ENCODE results near the gene TTLL9. TPM values are rescaled to one million over a fixed set of nuclear protein-coding genes. Genes with fewer than 3 reads are reported as not detected.
A peak's percentile ranks its signal among the peaks of the same experiment; 100 is the strongest.

Gene TTLL9
- total RNA-seq, 4 donors from 2014 or later: 0.17 to 0.34 TPM; not detected in 2

GRCh38 chr20:31831771-31832306 lies 38.6 kb upstream of the TTLL9 start:
- Histone ChIP-seq H3K4me1 (peaks cover 14 to 22% (median 17%) of the 10 kb centered on the region in 4 donors), H3K36me3 (no peaks in the 10 kb centered on the region), H3K9me3 (no peaks in the 10 kb centered on the region), H3K4me3 (no peak overlapping the region), H3K27ac (replicated peaks in 1 of 4) (no peak overlapping the region), H3K27me3 (peaks cover 0 to 5% (median 0%) of the 10 kb centered on the region in 4 donors)
- TF ChIP-seq CTCF (IDR thresholded peaks at IDR 0.05) (no peak), POLR2AphosphoS5 (IDR thresholded peaks at IDR 0.05) (no peak), EP300 (IDR thresholded peaks at IDR 0.05) (no peak), POLR2A (IDR thresholded peaks at IDR 0.05; ENCODE audit: low read depth) (no peak)
- DNase-seq (ENCODE audit: extremely low spot score): no peak
- 85% methylated on average over 5 of the region's 17 CpGs for WGBS
- intact Hi-C loops (cut with DNase I): no loop called here

GRCh38 chr20:31833130-31833930 lies 37.1 kb upstream of the TTLL9 start:
- peaks cover 0 to 5% (median 0%) of the 10 kb centered on the region in 4 donors for H3K27me3 ChIP-seq
- intact Hi-C loops (cut with DNase I): no loop called here
- DNase-seq (ENCODE audit: extremely low spot score): no peak
- H3K27ac ChIP-seq (replicated peaks in 1 of 4): no peak overlapping the region
- TF ChIP-seq CTCF (IDR thresholded peaks at IDR 0.05) (peak; percentile 36 to 80 (median 47)), EP300 (IDR thresholded peaks at IDR 0.05) (no peak), POLR2AphosphoS5 (IDR thresholded peaks at IDR 0.05) (no peak), POLR2A (IDR thresholded peaks at IDR 0.05; ENCODE audit: low read depth) (no peak)
- H3K4me1 ChIP-seq: peaks cover 20 to 35% (median 31%) of the 10 kb centered on the region in 4 donors
- H3K36me3 ChIP-seq: no peaks in the 10 kb centered on the region
- H3K4me3 ChIP-seq: no peak overlapping the region
- H3K9me3 ChIP-seq: no peaks in the 10 kb centered on the region
- 55% methylated on average over 9 of the region's 14 CpGs for WGBS

GRCh38 chr20:31833931-31834521 lies 36.4 kb upstream of the TTLL9 start:
- Histone ChIP-seq H3K4me1 (peaks cover 27 to 42% (median 38%) of the 10 kb centered on the region in 4 donors), H3K27me3 (peaks cover 0 to 5% (median 0%) of the 10 kb centered on the region in 4 donors), H3K9me3 (no peaks in the 10 kb centered on the region), H3K4me3 (no peak overlapping the region), H3K36me3 (no peaks in the 10 kb centered on the region), H3K27ac (replicated peaks in 1 of 4) (no peak overlapping the region)
- WGBS: 85% methylated on average over 15 of the region's 20 CpGs
- no peak for TF ChIP-seq EP300 (IDR thresholded peaks at IDR 0.05)
- TF ChIP-seq CTCF (IDR thresholded peaks at IDR 0.05): no peak
- TF ChIP-seq POLR2A (IDR thresholded peaks at IDR 0.05; ENCODE audit: low read depth): no peak
- TF ChIP-seq POLR2AphosphoS5 (IDR thresholded peaks at IDR 0.05): no peak
- intact Hi-C loops (cut with DNase I): no loop called here
- DNase-seq (ENCODE audit: extremely low spot score): no peak

- intact Hi-C loops (cut with DNase I): no loop called here
- TF ChIP-seq CTCF (IDR thresholded peaks at IDR 0.05) (no peak), POLR2A (IDR thresholded peaks at IDR 0.05; ENCODE audit: low read depth) (no peak), EP300 (IDR thresholded peaks at IDR 0.05) (no peak), POLR2AphosphoS5 (IDR thresholded peaks at IDR 0.05) (no peak)
- WGBS: 78% methylated on average over 5 of the region's 9 CpGs
Observed at GRCh38 chr20:31835554-31835953, 34.9 kb upstream of the TTLL9 start.

More at GRCh38 chr20:31835554-31835953, 34.9 kb upstream of the TTLL9 start:
- DNase-seq (ENCODE audit: extremely low spot score): no peak
- Histone ChIP-seq H3K27me3 (peaks cover 0 to 5% (median 0%) of the 10 kb centered on the region in 4 donors), H3K4me1 (peaks cover 27 to 43% (median 38%) of the 10 kb centered on the region in 4 donors), H3K27ac (replicated peaks in 1 of 4) (no peak overlapping the region), H3K36me3 (no peaks in the 10 kb centered on the region), H3K4me3 (no peak overlapping the region), H3K9me3 (no peaks in the 10 kb centered on the region)
